CD4-positive, alpha-beta T cell treated with Interleukin-6 for 4 hours (primary cell): Measurements from ENCODE around the gene SNAI3.
"Not testable (repeated sequence)": the region's sequence is repeated elsewhere in the genome, so short reads cannot be mapped to it uniquely, and the experiment has no call there.

Experiments used
- DNase-seq: peaks from one replicate; pipeline ENCODE4 v3.0.0-alpha.2; 2020; ENCODE audit warnings: mixed read lengths

The SNAI3 gene

GRCh38 chr16:88690341-88691128 is 4.2 kb upstream of the SNAI3 start:
- no peak for DNase-seq

GRCh38 chr16:88688013-88688778 is 1.9 kb upstream of the SNAI3 start:
- no peak for DNase-seq

GRCh38 chr16:88687676-88688012 is 1.3 kb upstream of the SNAI3 start:
- DNase-seq: no peak

- no peak for DNase-seq
These were observed 908 bp upstream of the SNAI3 start for GRCh38 chr16:88687254-88687576.

GRCh38 chr16:88686062-88686438 is 257 bp downstream of the SNAI3 start:
- peak; percentile 63 for DNase-seq

- DNase-seq: peak; percentile 81
These were observed 898 bp downstream of the SNAI3 start for GRCh38 chr16:88685156-88686061.

GRCh38 chr16:88684569-88685155 is 1.6 kb downstream of the SNAI3 start:
- DNase-seq: no peak

- DNase-seq: peak; percentile 81
These were observed 4.4 kb downstream of the SNAI3 start for GRCh38 chr16:88681709-88682451.

GRCh38 chr16:88681084-88681680 is 5.1 kb downstream of the SNAI3 start:
- DNase-seq: peak; percentile 68

- DNase-seq: no peak
These were observed 5.7 kb downstream of the SNAI3 start for GRCh38 chr16:88680554-88681083.

GRCh38 chr16:88678224-88678979 is 7.9 kb downstream of the SNAI3 start:
- no peak for DNase-seq

GRCh38 chr16:88677721-88678120 is 8.6 kb downstream of the SNAI3 start:
- no peak for DNase-seq

- DNase-seq: no peak
These were observed 9.6 kb downstream of the SNAI3 start for GRCh38 chr16:88676502-88677242.

- DNase-seq: no peak
These were observed 12.5 kb downstream of the SNAI3 start for GRCh38 chr16:88673716-88674379.

- DNase-seq: no peak
These were observed 13.5 kb downstream of the SNAI3 start for GRCh38 chr16:88672776-88673175.

- DNase-seq: no peak
These were observed 14.5 kb downstream of the SNAI3 start for GRCh38 chr16:88671806-88672205.

GRCh38 chr16:88669980-88670379 is 16.3 kb downstream of the SNAI3 start:
- no peak for DNase-seq

- DNase-seq: not testable (repeated sequence)
These were observed 16.8 kb downstream of the SNAI3 start for GRCh38 chr16:88669493-88669892.

GRCh38 chr16:88667461-88667860 is 18.8 kb downstream of the SNAI3 start:
- DNase-seq: no peak

GRCh38 chr16:88665570-88665969 is 20.7 kb downstream of the SNAI3 start:
- DNase-seq: no peak
